OCI-LY3 (cell line): ENCODE data around the gene RIPK3.
"Not testable (repeated sequence)": the region's sequence is repeated elsewhere in the genome, so short reads cannot be mapped to it uniquely, and the experiment has no call there.

Experiments used
- H2AFZ ChIP-seq: fragments of 200-600, 300-600 bp; shearing (Covaris generic); 2 replicates; pipeline ENCODE4 v1.6.0; 2014; ENCODE audit warnings: antibody characterized with exemption, low read depth, low read length
- H3K27ac ChIP-seq: fragments of 200-600, 300-600 bp; sonication (generic); 2 replicates; pipeline ENCODE4 v1.5.1; 2014; ENCODE audit warnings: mild to moderate bottlenecking, low read length, moderate library complexity, mixed read lengths
- H3K27me3 ChIP-seq: fragments of 200-600, 300-600 bp; sonication (generic); 2 replicates; pipeline ENCODE4 v1.6.1; 2014; ENCODE audit warnings: low read depth, low read length, mixed read lengths
- H3K36me3 ChIP-seq: fragments of 200-600, 300-600 bp; sonication (generic); replicated peaks from 2 replicates; pipeline ENCODE3; 2014; ENCODE audit warnings: low read depth, low read length, mixed read lengths
- H3K4me1 ChIP-seq: fragments of 300-600, 200-600 bp; sonication (generic); 2 replicates; pipeline ENCODE4 v1.6.1; 2014; ENCODE audit warnings: low read length, mixed read lengths
- H3K4me2 ChIP-seq: fragments of 200-600, 300-600 bp; sonication (generic); 2 replicates; pipeline ENCODE4 v1.6.1; 2014; ENCODE audit warnings: low read length, mixed read lengths
- H3K4me3 ChIP-seq: fragments of 300-600, 200-600 bp; sonication (generic); 2 replicates; pipeline ENCODE4 v1.5.1; 2014; ENCODE audit warnings: antibody characterized with exemption, mild to moderate bottlenecking, low read length, moderate library complexity
- H3K79me2 ChIP-seq: fragments of 300-600, 200-600 bp; shearing (Covaris generic); 2 replicates; pipeline ENCODE4 v1.6.1; 2014; ENCODE audit warnings: mild to moderate bottlenecking, low read length, mixed read lengths
- H3K9ac ChIP-seq: fragments of 300-600, 200-600 bp; shearing (Covaris generic); 2 replicates; pipeline ENCODE4 v1.6.0; 2014; ENCODE audit warnings: mild to moderate bottlenecking, low read length, moderate library complexity
- H3K9me3 ChIP-seq: fragments of 200-600, 300-600 bp; shearing (Covaris generic); 2 replicates; pipeline ENCODE4 v1.6.1; 2014; ENCODE audit warnings: low read length, mixed read lengths; ENCODE audit not compliant: insufficient read depth
- H4K20me1 ChIP-seq: fragments of 200-600, 300-600 bp; sonication (generic); 2 replicates; pipeline ENCODE4 v1.6.1; 2016; ENCODE audit warnings: low read length, mixed read lengths; ENCODE audit not compliant: insufficient read depth
- EZH2phosphoT487 ChIP-seq: fragments of 200-600 bp; shearing (Covaris generic); IDR thresholded peaks from 2 replicates; pipeline ENCODE4 v1.6.1; 2018; ENCODE audit warnings: antibody characterized with exemption, mixed run types, low read depth
- TF ChIP-seq, protein P1 (sequence below): fragments of 200-600, 300-600 bp; sonication (generic); IDR thresholded peaks from 2 replicates; pipeline ENCODE4 v1.5.1; 2014; ENCODE audit warnings: antibody characterized with exemption, low read length, low read depth

RIPK3 gene

GRCh38 chr14:24339284-24340151 is at the start of gene RIPK3:
Gene RIPK3, minus strand, starts transcription at chr14:24339991. Its CDS starts 165 bp downstream, at chr14:24339826.
- Histone ChIP-seq H3K79me2 (no peaks in the 10 kb centered on the region), H4K20me1 (no peaks in the 10 kb centered on the region), H3K4me3 (peak within 1 kb of the TSS; percentile 79), H3K9ac (peak within 1 kb of the TSS; percentile 56), H3K4me2 (peak within 1 kb of the TSS; percentile 79), H3K27me3 (peaks cover 13% of the 10 kb centered on the region), H3K27ac (no peak within 1 kb of the TSS), H3K9me3 (no peaks in the 10 kb centered on the region), H2AFZ (peak within 1 kb of the TSS; percentile 61; the same call in 1 of the 2 replicates), H3K4me1 (peaks cover 11% of the 10 kb centered on the region; the same call in 1 of the 2 replicates), H3K36me3 (no peaks in the 10 kb centered on the region)
- TF ChIP-seq, protein P1, sequence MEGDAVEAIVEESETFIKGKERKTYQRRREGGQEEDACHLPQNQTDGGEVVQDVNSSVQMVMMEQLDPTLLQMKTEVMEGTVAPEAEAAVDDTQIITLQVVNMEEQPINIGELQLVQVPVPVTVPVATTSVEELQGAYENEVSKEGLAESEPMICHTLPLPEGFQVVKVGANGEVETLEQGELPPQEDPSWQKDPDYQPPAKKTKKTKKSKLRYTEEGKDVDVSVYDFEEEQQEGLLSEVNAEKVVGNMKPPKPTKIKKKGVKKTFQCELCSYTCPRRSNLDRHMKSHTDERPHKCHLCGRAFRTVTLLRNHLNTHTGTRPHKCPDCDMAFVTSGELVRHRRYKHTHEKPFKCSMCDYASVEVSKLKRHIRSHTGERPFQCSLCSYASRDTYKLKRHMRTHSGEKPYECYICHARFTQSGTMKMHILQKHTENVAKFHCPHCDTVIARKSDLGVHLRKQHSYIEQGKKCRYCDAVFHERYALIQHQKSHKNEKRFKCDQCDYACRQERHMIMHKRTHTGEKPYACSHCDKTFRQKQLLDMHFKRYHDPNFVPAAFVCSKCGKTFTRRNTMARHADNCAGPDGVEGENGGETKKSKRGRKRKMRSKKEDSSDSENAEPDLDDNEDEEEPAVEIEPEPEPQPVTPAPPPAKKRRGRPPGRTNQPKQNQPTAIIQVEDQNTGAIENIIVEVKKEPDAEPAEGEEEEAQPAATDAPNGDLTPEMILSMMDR = no peak
- no peak for TF ChIP-seq EZH2phosphoT487

DNA sequence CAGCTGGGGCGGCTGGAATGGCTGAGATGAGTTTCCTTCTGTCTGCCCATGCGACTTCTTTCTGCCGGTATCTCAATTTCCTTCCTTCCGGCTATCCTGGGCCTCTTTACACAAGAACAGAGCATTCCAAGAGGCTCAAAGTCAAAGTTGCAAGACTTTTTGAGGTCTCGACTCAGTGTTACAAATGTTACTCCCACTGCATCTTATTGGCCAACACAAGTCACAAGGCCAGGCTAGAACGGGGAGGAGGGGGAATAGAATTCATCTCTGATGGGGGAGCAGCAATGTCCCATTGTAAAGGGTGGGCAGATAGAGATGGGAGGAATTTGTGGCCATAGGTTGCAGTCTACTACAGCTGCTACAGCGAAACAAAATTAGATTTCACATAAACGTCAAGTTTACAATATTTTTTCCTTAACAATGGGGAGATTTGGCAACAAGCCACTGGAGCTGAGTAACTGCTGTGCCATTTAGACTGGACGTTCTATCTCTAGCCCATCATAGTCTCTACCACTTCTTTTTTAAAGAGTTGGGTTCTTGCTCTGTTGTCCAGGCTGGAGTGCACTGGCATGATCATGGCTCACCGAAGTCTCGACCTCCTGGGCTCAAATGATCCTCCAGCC is 49.5 kb upstream of the RIPK3 start:
- Histone ChIP-seq H3K4me3 (no peak overlapping the region), H2AFZ (no peak overlapping the region), H3K27ac (no peak overlapping the region), H3K9ac (no peak overlapping the region), H3K36me3 (no peaks in the 10 kb centered on the region), H3K79me2 (no peaks in the 10 kb centered on the region), H3K4me2 (no peak overlapping the region), H3K4me1 (no peaks in the 10 kb centered on the region), H3K9me3 (no peaks in the 10 kb centered on the region), H3K27me3 (peaks cover 39% of the 10 kb centered on the region), H4K20me1 (no peaks in the 10 kb centered on the region)
- TF ChIP-seq, protein P1 = no peak
- no peak for TF ChIP-seq EZH2phosphoT487

GRCh38 chr14:24388474-24389179 is 48.8 kb upstream of the RIPK3 start:
- no peak overlapping the region for H3K4me2 ChIP-seq
- H3K36me3 ChIP-seq = no peaks in the 10 kb centered on the region

GRCh38 chr14:24387579-24387978 is 47.8 kb upstream of the RIPK3 start:
- H3K4me1 ChIP-seq, H3K79me2 ChIP-seq, H2AFZ ChIP-seq, H3K4me2 ChIP-seq, H3K9ac ChIP-seq, H3K4me3 ChIP-seq, H3K36me3 ChIP-seq, H3K9me3 ChIP-seq, H3K27ac ChIP-seq, H4K20me1 ChIP-seq: not testable (repeated sequence)
- peaks cover 30% of the 10 kb centered on the region for H3K27me3 ChIP-seq

More at GRCh38 chr14:24388474-24389179, 48.8 kb upstream of the RIPK3 start:
- peaks cover 32% of the 10 kb centered on the region for H3K27me3 ChIP-seq
- H2AFZ ChIP-seq = no peak overlapping the region
- TF ChIP-seq, protein P1 = no peak
- no peak for TF ChIP-seq EZH2phosphoT487
- H3K4me3 ChIP-seq = no peak overlapping the region
- no peak overlapping the region for H3K9ac ChIP-seq
- no peaks in the 10 kb centered on the region for H3K4me1 ChIP-seq
- no peaks in the 10 kb centered on the region for H4K20me1 ChIP-seq
- H3K9me3 ChIP-seq = no peaks in the 10 kb centered on the region
- no peak overlapping the region for H3K27ac ChIP-seq
- no peaks in the 10 kb centered on the region for H3K79me2 ChIP-seq
